Measurements from ENCODE around the gene ARPC1A.

DNA sequence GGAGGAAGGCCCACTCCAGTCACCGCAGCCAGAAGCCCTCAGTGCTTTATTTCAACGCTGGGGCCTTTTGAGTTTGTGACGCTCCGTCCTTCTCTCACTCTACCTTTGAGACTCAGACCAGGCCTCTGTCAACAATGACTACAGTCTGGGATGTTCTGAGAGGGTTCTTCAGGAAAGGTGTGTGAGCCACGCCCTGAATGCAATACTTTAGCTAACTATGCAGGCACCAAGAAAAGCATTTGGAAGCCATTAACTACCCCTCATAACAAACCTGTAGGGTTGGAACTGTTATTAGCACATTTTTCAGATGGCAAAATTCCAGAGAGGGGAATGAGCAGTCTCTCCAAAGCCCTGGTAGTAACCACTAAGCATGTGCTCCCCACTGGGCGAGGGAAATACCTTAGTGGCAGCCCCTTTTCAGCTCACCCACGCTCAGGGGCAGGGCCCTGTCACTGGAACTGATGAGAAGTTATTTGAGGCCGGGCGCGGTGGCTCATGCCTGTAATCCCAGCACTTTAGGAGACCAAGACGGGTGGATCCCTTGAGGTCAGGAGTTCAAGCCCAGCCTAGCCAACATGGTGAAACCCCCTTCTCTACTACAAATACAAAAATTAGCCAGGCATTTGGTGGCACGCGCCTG lies 43.2 kb downstream of the ARPC1A start:
- TF ChIP-seq POLR2A (IDR thresholded peaks at IDR 0.05; ENCODE audit: low read length) (no peak), GATA1 (IDR thresholded peaks at IDR 0.05; ENCODE audit: low read depth, low read length) (no peak)
